GM12892 (cell line): ENCODE data around the gene PLXNC1.
A peak's percentile ranks its signal among the peaks of the same experiment; 100 is the strongest.

Source experiments
- DNase-seq: peaks from one replicate; pipeline ENCODE4 v3.0.0; 2011; ENCODE audit not compliant: insufficient read length
- FAIRE-seq: peaks from 2 replicates; lab custom pipeline; 2011; peaks lifted over from hg19 to GRCh38; lab: Jason Lieb, UNC
- POLR2A ChIP-seq: IDR thresholded peaks from 2 replicates; pipeline ENCODE4 v1.6.1; 2011; ENCODE audit warnings: low read depth, low read length, control low read depth
- POLR2AphosphoS5 ChIP-seq: IDR thresholded peaks from 2 replicates; pipeline ENCODE4 v1.6.1; 2011; ENCODE audit warnings: low read depth, low read length, control low read depth
- TAF1 ChIP-seq: IDR thresholded peaks from 2 replicates; pipeline ENCODE4 v1.6.1; 2011; ENCODE audit warnings: low read depth, mild to moderate bottlenecking, control low read depth, low read length, borderline replicate concordance

PLXNC1 gene

DNA sequence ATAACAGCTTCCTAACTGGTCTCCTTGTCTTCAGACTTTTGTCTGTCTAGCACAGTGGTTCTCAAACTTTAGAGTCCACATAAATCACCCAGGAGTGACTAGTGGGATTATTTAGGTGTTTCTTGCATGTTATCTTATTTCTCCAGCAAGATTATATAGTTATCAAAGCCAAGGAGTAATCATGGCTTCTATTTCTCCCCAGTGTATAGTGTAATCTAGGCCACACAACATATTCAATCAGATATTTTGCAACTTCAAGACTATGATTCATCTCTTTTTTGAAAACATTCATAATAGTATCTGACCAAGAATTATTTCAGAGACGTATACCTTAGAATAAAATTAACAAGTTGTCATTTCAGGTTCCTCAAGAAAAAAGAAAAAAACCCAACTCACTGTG lies 179.4 kb downstream of the PLXNC1 start:
- no peak for DNase-seq
- TF ChIP-seq TAF1, result no peak
- no peak for TF ChIP-seq POLR2AphosphoS5
- FAIRE-seq, result no peak

DNA sequence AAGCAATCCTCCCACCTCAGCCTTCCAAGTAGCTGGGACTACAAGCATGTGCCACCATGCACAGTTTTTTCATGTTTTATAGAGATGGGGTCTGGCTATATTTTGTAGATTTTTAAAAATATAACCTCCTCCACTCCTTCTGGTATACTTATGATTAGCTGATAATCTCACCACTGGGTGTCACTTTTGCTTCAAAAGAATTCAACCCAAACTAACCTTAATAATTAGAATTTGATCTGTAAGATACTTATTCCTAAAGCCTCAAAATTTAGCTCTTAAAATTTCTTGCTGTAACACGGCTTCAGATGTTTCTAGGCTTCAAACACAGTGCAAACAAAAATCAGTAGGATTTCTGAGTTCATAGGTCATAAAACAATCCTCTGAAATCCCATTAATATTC lies 181.0 kb downstream of the PLXNC1 start:
- TF ChIP-seq POLR2AphosphoS5, result no peak
- TF ChIP-seq POLR2A, result no peak
- TF ChIP-seq TAF1, result no peak
- no peak for FAIRE-seq
- DNase-seq, result no peak

DNA sequence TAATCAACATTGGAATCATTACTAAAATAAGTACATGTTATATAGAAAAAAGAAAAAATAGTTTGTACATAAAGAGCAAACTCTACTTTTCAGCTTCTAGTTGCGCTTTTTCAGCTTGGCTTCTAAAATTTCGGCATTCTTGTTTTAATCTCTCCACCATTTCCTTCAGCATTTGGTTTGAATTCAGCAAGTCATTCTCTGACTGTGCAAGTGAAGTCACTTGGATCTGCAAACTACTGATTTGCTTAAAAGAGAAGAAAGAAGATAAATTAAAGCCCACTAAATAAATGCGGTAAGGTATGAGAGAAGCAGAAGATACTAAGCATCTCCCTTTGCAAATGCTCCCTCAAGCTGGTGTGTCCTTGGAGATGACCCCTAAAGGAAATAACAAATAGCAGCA lies 185.0 kb downstream of the PLXNC1 start:
- DNase-seq, result no peak
- TF ChIP-seq POLR2AphosphoS5 (no peak), POLR2A (no peak), TAF1 (no peak)
- FAIRE-seq, result no peak

DNA sequence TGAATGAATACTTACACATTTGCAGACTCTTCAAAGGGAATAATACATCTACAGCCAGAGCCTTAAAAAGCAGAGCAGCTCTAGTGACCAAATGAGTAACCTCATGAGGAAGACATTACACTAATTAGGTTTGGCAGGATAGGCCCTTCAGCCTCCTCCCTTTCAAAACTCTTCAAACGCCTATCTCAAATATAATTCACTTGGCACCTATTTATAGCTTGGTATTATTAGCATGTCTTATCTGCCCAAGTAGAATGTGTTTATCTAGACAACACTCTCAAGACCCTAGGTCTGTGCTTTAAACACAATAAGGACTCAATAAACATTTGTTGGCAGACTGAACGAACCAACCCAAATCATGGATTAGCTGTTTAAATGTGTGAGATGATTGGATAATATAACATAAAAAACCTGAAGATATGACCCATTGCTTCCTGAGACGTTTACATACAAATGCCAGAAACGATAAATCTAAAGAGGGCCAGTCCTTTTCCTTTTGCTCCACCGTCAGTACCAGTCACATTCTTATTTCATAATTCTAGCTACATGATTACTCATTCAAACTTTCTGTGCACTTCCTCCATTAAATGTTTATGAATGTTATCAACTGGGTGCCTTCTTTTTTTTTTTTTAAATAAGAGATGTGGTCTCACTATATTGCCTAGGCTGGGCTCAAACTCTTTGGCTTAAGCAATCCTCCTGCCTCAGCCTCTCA lies 188.0 kb downstream of the PLXNC1 start:
- DNase-seq, result no peak
- TF ChIP-seq POLR2A, result no peak
- TF ChIP-seq TAF1, result no peak
- TF ChIP-seq POLR2AphosphoS5, result no peak
- FAIRE-seq, result no peak

DNA sequence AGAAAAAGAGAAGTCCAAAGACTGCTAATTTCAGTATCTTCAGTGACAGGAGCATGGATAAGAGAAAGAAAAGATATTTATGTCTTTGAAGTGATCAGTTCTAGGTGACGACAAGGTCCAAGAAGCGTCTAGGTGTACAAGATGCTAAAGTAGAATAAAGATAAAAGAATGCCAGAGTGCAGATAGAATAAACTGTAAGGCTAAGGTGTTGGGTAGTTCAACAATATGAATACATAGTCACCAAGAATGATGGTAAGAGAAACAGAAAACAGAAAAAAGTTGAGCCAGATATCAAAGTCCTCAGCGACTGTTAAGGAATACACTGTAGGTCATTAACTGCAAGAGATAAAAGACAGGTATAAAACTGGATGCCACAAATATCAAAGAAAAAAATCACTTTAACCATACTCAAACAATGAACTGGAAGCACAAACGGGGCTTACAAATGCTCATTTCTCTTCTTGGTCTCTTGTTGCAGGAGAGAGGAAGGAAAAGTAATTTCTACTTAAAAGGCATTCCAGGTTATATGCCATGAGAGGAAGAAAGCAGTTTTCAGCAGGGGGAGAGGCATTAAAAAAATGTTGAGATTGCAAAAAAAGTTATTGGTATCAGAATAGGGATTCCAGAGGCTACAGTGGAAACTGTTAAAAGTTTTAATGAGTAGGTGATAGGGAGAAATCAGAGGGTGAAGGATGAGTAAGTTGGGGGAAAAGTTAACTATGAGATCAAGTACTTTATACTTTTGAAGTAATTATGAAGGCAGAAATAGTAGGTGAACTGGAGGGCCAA lies 189.8 kb downstream of the PLXNC1 start:
- FAIRE-seq (peak; percentile 14), DNase-seq (no peak)
- no peak for TF ChIP-seq POLR2A
- TF ChIP-seq TAF1, result no peak
- no peak for TF ChIP-seq POLR2AphosphoS5

DNA sequence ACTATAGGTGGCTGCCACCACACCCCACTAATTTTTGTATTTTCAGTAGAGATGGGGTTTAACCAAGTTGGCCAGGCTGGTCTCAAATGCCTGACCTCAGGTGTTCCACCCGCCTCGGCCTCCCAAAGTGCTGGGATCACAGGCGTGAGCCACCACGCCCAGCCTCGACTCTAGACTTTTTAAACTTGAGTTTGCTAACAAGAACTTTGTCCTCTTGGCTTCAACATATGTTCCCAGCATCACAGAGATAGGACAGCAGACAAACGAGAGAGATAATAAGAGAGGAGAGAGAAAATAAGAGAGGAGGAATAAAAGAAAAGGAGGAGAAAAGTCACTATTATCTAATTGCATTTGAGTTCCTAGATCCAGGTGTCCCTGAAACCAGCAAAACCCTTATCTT lies 192.2 kb downstream of the PLXNC1 start:
- DNase-seq, result no peak
- TF ChIP-seq TAF1 (no peak), POLR2A (no peak), POLR2AphosphoS5 (no peak)
- FAIRE-seq, result no peak

DNA sequence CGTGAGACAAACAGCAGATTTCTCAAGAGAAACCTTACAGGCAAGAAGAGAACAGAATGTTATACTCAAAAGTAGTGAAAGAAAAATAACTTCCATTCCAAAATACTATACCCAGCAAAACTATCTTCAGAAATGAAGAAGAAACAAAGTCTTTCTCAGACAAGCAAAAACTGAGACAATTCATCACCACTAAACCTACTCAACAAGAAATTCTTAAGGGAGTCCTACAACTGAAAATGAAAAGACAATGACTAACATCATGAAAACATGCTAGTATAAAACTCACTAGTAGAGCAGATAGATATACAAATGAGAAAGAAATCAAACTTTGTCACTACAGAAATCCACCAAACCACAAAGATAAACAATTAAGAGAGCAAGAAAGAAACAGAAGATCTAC lies 204.8 kb downstream of the PLXNC1 start:
- TF ChIP-seq TAF1, result no peak
- no peak for FAIRE-seq
- DNase-seq, result no peak
